Activated T-cell treated with anti-CD3 and anti-CD28 coated beads for 24 hours (primary cell): ENCODE data around the gene COLGALT1.
"Not testable (repeated sequence)": the region's sequence is repeated elsewhere in the genome, so short reads cannot be mapped to it uniquely, and the experiment has no call there.

Source experiments
- DNase-seq: peaks from one replicate; pipeline ENCODE4 v3.0.0-alpha.2; 2020; ENCODE audit warnings: low read depth

COLGALT1 gene

GRCh38 chr19:17532557-17532956 lies 22.9 kb upstream of the COLGALT1 start:
- no peak for DNase-seq

GRCh38 chr19:17534767-17535166 lies 20.7 kb upstream of the COLGALT1 start:
- DNase-seq = no peak

- DNase-seq = no peak
Observed at GRCh38 chr19:17536955-17537354, 18.5 kb upstream of the COLGALT1 start.

- DNase-seq = no peak
Observed at GRCh38 chr19:17538684-17539237, 16.7 kb upstream of the COLGALT1 start.

GRCh38 chr19:17539238-17540117 lies 16.0 kb upstream of the COLGALT1 start:
- peak; percentile 95 for DNase-seq

- no peak for DNase-seq
Observed at GRCh38 chr19:17540174-17540573, 15.3 kb upstream of the COLGALT1 start.

- DNase-seq = no peak
Observed at GRCh38 chr19:17541184-17541759, 14.2 kb upstream of the COLGALT1 start.

GRCh38 chr19:17542042-17542441 lies 13.4 kb upstream of the COLGALT1 start:
- DNase-seq = no peak

- no peak for DNase-seq
Observed at GRCh38 chr19:17542793-17543582, 12.5 kb upstream of the COLGALT1 start.

GRCh38 chr19:17543986-17544385 lies 11.5 kb upstream of the COLGALT1 start:
- DNase-seq = no peak

GRCh38 chr19:17544418-17544817 lies 11.0 kb upstream of the COLGALT1 start:
- no peak for DNase-seq

GRCh38 chr19:17548145-17548544 lies 7.3 kb upstream of the COLGALT1 start:
- DNase-seq = no peak

GRCh38 chr19:17549085-17549740 lies 6.2 kb upstream of the COLGALT1 start:
- DNase-seq = no peak

- no peak for DNase-seq
Observed at GRCh38 chr19:17550076-17550667, 5.3 kb upstream of the COLGALT1 start.

GRCh38 chr19:17552735-17553134 lies 2.7 kb upstream of the COLGALT1 start:
- DNase-seq = not testable (repeated sequence)

- DNase-seq = no peak
Observed at GRCh38 chr19:17553256-17553655, 2.2 kb upstream of the COLGALT1 start.

GRCh38 chr19:17554968-17555479 lies 425 bp upstream of the COLGALT1 start:
- no peak for DNase-seq

- peak; percentile 17 for DNase-seq
Observed at GRCh38 chr19:17555929-17556813, 722 bp downstream of the COLGALT1 start.

GRCh38 chr19:17556995-17557394 lies 1.5 kb downstream of the COLGALT1 start:
- no peak for DNase-seq

- no peak for DNase-seq
Observed at GRCh38 chr19:17557466-17557865, 2.0 kb downstream of the COLGALT1 start.
